OCI-LY1 (cell line): ENCODE results near the gene MRPL39.
"Not testable (repeated sequence)": the region's sequence is repeated elsewhere in the genome, so short reads cannot be mapped to it uniquely, and the experiment has no call there.

ENCODE experiments used
- H2AFZ ChIP-seq: fragments of 200-600 bp; sonication (generic), shearing (Covaris generic); 2 replicates; pipeline ENCODE4 v1.6.0; 2014; ENCODE audit warnings: antibody characterized with exemption, mild to moderate bottlenecking, low read length
- H3F3A ChIP-seq: fragments of 200-600 bp; sonication (generic), shearing (Covaris generic); 2 replicates; pipeline ENCODE4 v1.6.0; 2014; ENCODE audit warnings: mild to moderate bottlenecking, antibody characterized with exemption, low read length, moderate library complexity; ENCODE audit not compliant: insufficient read depth
- H3K27ac ChIP-seq: fragments of 200-600 bp; sonication (generic); 2 replicates; pipeline ENCODE4 v1.5.1; 2014; ENCODE audit warnings: low read length, mixed run types, mild to moderate bottlenecking, low read depth; ENCODE audit not compliant: poor library complexity, severe bottlenecking
- H3K27me3 ChIP-seq: fragments of 200-600 bp; sonication (generic); 2 replicates; pipeline ENCODE4 v1.6.0; 2014; ENCODE audit warnings: antibody characterized with exemption, mild to moderate bottlenecking, low read length, moderate library complexity; ENCODE audit not compliant: insufficient read depth
- H3K36me3 ChIP-seq: fragments of 200-600 bp; sonication (generic); 2 replicates; pipeline ENCODE4 v1.6.1; 2014; ENCODE audit warnings: mild to moderate bottlenecking, antibody characterized with exemption, low read length, moderate library complexity, mixed read lengths; ENCODE audit not compliant: insufficient read depth
- H3K4me1 ChIP-seq: fragments of 200-600 bp; sonication (generic); 2 replicates; pipeline ENCODE4 v1.5.1; 2014; ENCODE audit warnings: mild to moderate bottlenecking, low read length, moderate library complexity; ENCODE audit not compliant: insufficient read depth, severe bottlenecking
- H3K4me2 ChIP-seq: fragments of 200-600 bp; sonication (generic), shearing (Covaris generic); 2 replicates; pipeline ENCODE4 v1.6.1; 2014; ENCODE audit warnings: low read length
- H3K4me3 ChIP-seq: fragments of 200-600 bp; sonication (generic); 2 replicates; pipeline ENCODE4 v1.5.1; 2014; ENCODE audit warnings: low read length, low read depth, mild to moderate bottlenecking, mixed read lengths; ENCODE audit not compliant: poor library complexity, severe bottlenecking
- H3K79me2 ChIP-seq: fragments of 200-600 bp; shearing (Covaris generic); 2 replicates; pipeline ENCODE4 v1.6.1; 2016; ENCODE audit warnings: mixed run types, low read length, mixed read lengths; ENCODE audit not compliant: insufficient read depth
- H3K9ac ChIP-seq: fragments of 200-600 bp; sonication (generic), shearing (Covaris generic); 2 replicates; pipeline ENCODE4 v1.6.1; 2014; ENCODE audit warnings: mild to moderate bottlenecking, low read length, mixed read lengths
- H3K9me2 ChIP-seq: fragments of 200-600 bp; sonication (generic), shearing (Covaris generic); 2 replicates; pipeline ENCODE4 v1.6.1; 2014; ENCODE audit warnings: low read depth, mild to moderate bottlenecking, low read length, mixed read lengths
- H3K9me3 ChIP-seq: fragments of 200-600 bp; shearing (Covaris generic); 2 replicates; pipeline ENCODE4 v1.6.1; 2014; ENCODE audit warnings: low read length, mixed read lengths
- H4K20me1 ChIP-seq: fragments of 200-600 bp; sonication (generic), shearing (Covaris generic); 2 replicates; pipeline ENCODE4 v1.6.0; 2016; ENCODE audit warnings: mild to moderate bottlenecking, low read length; ENCODE audit not compliant: insufficient read depth
- EZH2 ChIP-seq: fragments of 200-600 bp; sonication (generic), shearing (Covaris generic); IDR thresholded peaks from 2 replicates; pipeline ENCODE4 v1.8.0; 2017; ENCODE audit warnings: borderline replicate concordance, mixed run types, mild to moderate bottlenecking, antibody characterized with exemption, low read length, moderate library complexity, mixed read lengths
- TF ChIP-seq, protein P1 (sequence below): fragments of 200-600 bp; sonication (generic), shearing (Covaris generic); IDR thresholded peaks from 2 replicates; pipeline ENCODE4 v1.5.1; 2017; ENCODE audit warnings: mild to moderate bottlenecking, antibody characterized with exemption, low read length, moderate library complexity, mixed read lengths

The MRPL39 gene

DNA sequence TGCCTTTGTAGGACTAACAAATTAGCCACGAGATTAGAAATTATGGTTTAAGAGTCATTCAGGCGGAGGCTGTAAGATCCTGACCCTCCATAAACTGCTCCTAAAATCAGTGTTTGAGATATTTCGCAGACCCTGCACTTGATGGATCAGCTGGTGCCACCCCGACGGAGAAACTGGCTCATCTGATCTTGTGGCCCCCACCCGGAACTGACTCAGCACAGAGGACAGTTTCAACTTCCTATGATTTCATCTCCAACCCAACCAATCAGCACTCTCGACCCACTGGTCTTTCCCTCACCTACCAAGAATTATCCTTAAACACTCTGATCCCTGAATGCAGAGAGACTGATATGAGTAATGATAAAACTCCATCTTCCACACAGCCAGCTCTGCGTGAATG lies 28.0 kb upstream of the MRPL39 start:
- Histone ChIP-seq H4K20me1 (no peaks in the 10 kb centered on the region), H3K36me3 (no peaks in the 10 kb centered on the region), H3K27me3 (no peaks in the 10 kb centered on the region; the same call in 1 of the 2 replicates), H3K9me2 (no peaks in the 10 kb centered on the region), H3K27ac (no peak overlapping the region), H3K79me2 (no peaks in the 10 kb centered on the region), H3K4me2 (no peak overlapping the region), H2AFZ (no peak overlapping the region), H3K4me3 (no peak overlapping the region), H3K9ac (no peak overlapping the region), H3F3A (no peaks in the 10 kb centered on the region), H3K4me1 (peaks cover 17% of the 10 kb centered on the region), H3K9me3 (no peaks in the 10 kb centered on the region)
- TF ChIP-seq, protein P1, sequence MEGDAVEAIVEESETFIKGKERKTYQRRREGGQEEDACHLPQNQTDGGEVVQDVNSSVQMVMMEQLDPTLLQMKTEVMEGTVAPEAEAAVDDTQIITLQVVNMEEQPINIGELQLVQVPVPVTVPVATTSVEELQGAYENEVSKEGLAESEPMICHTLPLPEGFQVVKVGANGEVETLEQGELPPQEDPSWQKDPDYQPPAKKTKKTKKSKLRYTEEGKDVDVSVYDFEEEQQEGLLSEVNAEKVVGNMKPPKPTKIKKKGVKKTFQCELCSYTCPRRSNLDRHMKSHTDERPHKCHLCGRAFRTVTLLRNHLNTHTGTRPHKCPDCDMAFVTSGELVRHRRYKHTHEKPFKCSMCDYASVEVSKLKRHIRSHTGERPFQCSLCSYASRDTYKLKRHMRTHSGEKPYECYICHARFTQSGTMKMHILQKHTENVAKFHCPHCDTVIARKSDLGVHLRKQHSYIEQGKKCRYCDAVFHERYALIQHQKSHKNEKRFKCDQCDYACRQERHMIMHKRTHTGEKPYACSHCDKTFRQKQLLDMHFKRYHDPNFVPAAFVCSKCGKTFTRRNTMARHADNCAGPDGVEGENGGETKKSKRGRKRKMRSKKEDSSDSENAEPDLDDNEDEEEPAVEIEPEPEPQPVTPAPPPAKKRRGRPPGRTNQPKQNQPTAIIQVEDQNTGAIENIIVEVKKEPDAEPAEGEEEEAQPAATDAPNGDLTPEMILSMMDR, result no peak
- no peak for TF ChIP-seq EZH2

DNA sequence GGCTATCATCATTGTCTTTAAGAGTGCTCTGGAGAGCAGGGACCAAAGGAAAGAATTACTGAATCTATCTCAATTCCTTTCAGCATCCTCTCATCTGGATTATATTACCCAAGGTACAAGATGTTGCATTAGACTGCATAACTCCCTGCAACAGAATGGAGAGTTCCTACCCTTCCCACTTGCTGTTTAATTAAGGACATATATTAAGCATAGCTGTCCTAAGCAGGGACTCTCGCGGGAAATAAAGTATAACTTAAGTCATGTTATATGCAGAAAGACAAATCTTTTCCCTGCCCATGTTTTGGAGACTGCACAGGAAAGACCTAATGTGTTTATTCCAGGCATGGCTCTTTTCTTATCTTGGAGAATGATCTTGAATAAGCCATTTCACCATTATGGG lies 25.0 kb upstream of the MRPL39 start:
- Histone ChIP-seq H3K27ac (no peak overlapping the region), H2AFZ (no peak overlapping the region), H3K36me3 (no peaks in the 10 kb centered on the region), H3K9me3 (no peaks in the 10 kb centered on the region), H3K9ac (no peak overlapping the region), H3K9me2 (no peaks in the 10 kb centered on the region), H3K27me3 (no peaks in the 10 kb centered on the region; the same call in 1 of the 2 replicates), H3K4me1 (no peaks in the 10 kb centered on the region), H3K4me3 (no peak overlapping the region), H3K79me2 (no peaks in the 10 kb centered on the region), H3F3A (no peaks in the 10 kb centered on the region), H3K4me2 (no peak overlapping the region), H4K20me1 (no peaks in the 10 kb centered on the region)
- TF ChIP-seq, protein P1, result no peak
- no peak for TF ChIP-seq EZH2

DNA sequence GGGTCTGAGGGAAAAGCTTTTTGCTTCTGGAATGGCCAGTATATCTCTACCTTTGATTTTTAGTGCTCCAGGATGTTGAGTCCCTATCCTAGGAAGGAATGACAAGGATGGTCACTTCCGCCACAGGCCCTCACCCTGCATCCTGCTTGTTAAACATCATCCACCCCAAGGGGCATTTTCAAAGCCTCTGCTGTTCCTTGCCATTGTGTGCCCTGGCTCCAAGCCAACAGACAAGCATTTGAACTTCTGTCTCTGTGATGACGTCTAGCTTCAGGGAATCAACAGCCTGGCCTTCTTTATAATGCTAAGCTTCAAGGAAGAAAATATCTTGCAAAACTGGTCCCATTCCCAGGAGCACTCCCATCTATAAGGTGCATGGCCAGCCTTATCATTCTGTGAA lies 19.5 kb upstream of the MRPL39 start:
- H3K36me3 ChIP-seq, result no peaks in the 10 kb centered on the region
- H3K79me2 ChIP-seq, result no peaks in the 10 kb centered on the region
- no peaks in the 10 kb centered on the region for H3K9me2 ChIP-seq
- no peak overlapping the region for H3K27ac ChIP-seq
- no peak overlapping the region for H3K4me2 ChIP-seq
- no peaks in the 10 kb centered on the region for H3F3A ChIP-seq
- H3K27me3 ChIP-seq, result no peaks in the 10 kb centered on the region
- H3K4me1 ChIP-seq, result no peaks in the 10 kb centered on the region
- no peak overlapping the region for H3K4me3 ChIP-seq
- no peaks in the 10 kb centered on the region for H4K20me1 ChIP-seq
- H3K9ac ChIP-seq, result no peak overlapping the region
- no peak overlapping the region for H2AFZ ChIP-seq
- no peaks in the 10 kb centered on the region for H3K9me3 ChIP-seq
- TF ChIP-seq, protein P1, result no peak
- TF ChIP-seq EZH2, result no peak

DNA sequence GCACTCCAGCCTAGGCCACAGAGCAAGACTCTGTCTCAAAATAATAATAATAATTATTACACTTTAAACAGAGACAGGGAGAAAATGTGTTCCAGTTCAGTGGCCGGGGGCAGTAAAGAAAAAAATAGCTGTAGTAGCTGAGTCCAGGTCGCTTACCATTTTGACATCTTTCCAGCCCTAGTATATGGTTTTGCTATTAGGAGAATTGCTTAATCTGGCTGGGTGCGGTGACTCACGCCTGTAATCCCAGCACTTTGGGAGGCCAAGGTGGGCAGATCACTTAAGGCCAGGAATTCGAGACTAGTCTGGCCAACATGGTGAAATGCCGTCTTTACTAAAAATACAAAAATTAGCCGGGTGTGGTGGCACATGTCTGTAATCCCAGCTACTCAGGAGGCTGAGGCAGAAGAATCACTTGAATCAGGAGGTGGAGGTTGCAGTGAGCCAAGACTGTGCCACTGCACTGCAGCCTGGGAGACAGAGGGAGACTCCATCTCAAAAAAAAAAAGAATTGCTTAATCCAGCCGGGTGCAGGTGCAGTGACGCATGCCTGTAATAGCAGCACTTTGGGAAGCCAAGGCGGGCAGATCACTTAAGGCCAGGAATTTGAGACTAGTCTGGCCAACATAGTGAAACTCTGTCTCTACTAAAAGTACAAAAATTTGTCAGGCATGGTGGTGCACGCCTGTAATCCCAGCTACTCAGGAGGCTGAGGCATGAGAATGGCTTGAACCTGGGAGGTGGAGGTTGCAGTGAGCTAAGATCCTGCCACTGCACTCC lies 18.7 kb upstream of the MRPL39 start:
- H3K4me1 ChIP-seq, H3K36me3 ChIP-seq, H3K4me2 ChIP-seq, H4K20me1 ChIP-seq, H3K9me3 ChIP-seq, H2AFZ ChIP-seq, H3K27me3 ChIP-seq, H3K27ac ChIP-seq, H3K9me2 ChIP-seq, H3K79me2 ChIP-seq, H3F3A ChIP-seq, H3K9ac ChIP-seq, H3K4me3 ChIP-seq: not testable (repeated sequence)
